H1 (cell line): ENCODE results near the gene SAMD4A. TPM values are rescaled to one million over a fixed set of nuclear protein-coding genes. Genes with fewer than 3 reads are reported as not detected.

ENCODE experiments used
- CHD7 ChIP-seq: fragments of 300-600 bp; sonication (generic); IDR thresholded peaks from 2 replicates; pipeline ENCODE4 v1.7.1; 2012; ENCODE audit warnings: low read length, moderate library complexity, mild to moderate bottlenecking, inconsistent platforms; ENCODE audit not compliant: insufficient replicate concordance
- JUN ChIP-seq: IDR thresholded peaks from 2 replicates; pipeline ENCODE4 v1.6.1; 2011; ENCODE audit warnings: low read depth, mild to moderate bottlenecking, improper control_type of control experiment, low read length
- JUND ChIP-seq: IDR thresholded peaks from 2 replicates; pipeline ENCODE4 v1.6.1; 2011; ENCODE audit warnings: mild to moderate bottlenecking, improper control_type of control experiment, low read length
- KDM1A ChIP-seq: fragments of 200-600, 300-600 bp; sonication (generic); IDR thresholded peaks from 2 replicates; pipeline ENCODE4 v1.7.1; 2016; ENCODE audit warnings: mild to moderate bottlenecking, low read length, borderline replicate concordance
- MAX ChIP-seq: IDR thresholded peaks from 2 replicates; pipeline ENCODE4 v1.6.1; 2012; ENCODE audit warnings: inconsistent platforms
- POU5F1 ChIP-seq: IDR thresholded peaks from 2 replicates; pipeline ENCODE4 v1.6.1; 2011; ENCODE audit warnings: low read depth, mild to moderate bottlenecking, low read length, moderate library complexity
- RNF2 ChIP-seq: fragments of 200-900, 300-1000 bp; sonication (generic); IDR thresholded peaks from 2 replicates; pipeline ENCODE4 v1.7.1; 2016; ENCODE audit warnings: borderline replicate concordance, low read depth, mild to moderate bottlenecking, antibody characterized with exemption, low read length; ENCODE audit not compliant: poor library complexity, severe bottlenecking; ENCODE audit errors: missing control alignments
- SP1 ChIP-seq: IDR thresholded peaks from 2 replicates; pipeline ENCODE4 v1.6.1; 2011; ENCODE audit warnings: low read depth, low read length
- TAF7 ChIP-seq: optimal IDR thresholded peaks from 2 replicates; pipeline ENCODE3; 2011; ENCODE audit warnings: low read depth, mild to moderate bottlenecking, inconsistent platforms, low read length, moderate library complexity, borderline replicate concordance
- TEAD4 ChIP-seq: IDR thresholded peaks from 2 replicates; pipeline ENCODE4 v1.6.1; 2012; ENCODE audit warnings: low read depth, low read length, inconsistent platforms, mixed read lengths
- polyA plus RNA-seq, 7 experiments: library from polyadenylated mRNA; depleted of rRNA in 3 of 7; stranded (reverse) in 5 of 7; unstranded in 2 of 7; fragments of >200 nt in 5 of 7; fragments of 200-250 nt in 2 of 7; gene quantifications; 1 replicate in 5 of 7; 2 replicates in 1 of 7; 4 replicates in 1 of 7; pipeline versions ENCODE4 v1.2.1 to v1.2.3, GENCODE V29; 2011 to 2013; ENCODE audit warnings: missing spikeins in 2 of 7, mixed read lengths in 2 of 7
- total RNA-seq: library from RNA; stranded (reverse); fragmentation: NEBNext Ultra II Directional; extraction: Animal tissue kit (Norgen Biotek cat#: 25700); gene quantifications from 2 replicates; pipeline ENCODE4 v1.2.1, GENCODE V29; 2021

Gene SAMD4A
- total and polyA plus RNA-seq, 2 of the 8 experiments (the other 6 are each of a cell fraction or from before 2014, with no cell fraction given), result 2.4 to 12.3 TPM

GRCh38 chr14:54652188-54652587 lies 85.3 kb downstream of the SAMD4A start (continued):
- TF ChIP-seq CHD7 (peak; percentile 63), MAX (0 out of 2 replicates have a peak, but pooled peaks have one; percentile 29), SP1 (peak; percentile 67; the same call in 1 of the 2 replicates), JUN (peak; percentile 99), TEAD4 (peak; percentile 99), RNF2 (no peak), JUND (peak; percentile 95), TAF7 (no peak), POU5F1 (no peak), KDM1A (no peak)
